ENCODE data around the gene FSD1. TPM values are rescaled to one million over a fixed set of nuclear protein-coding genes. Genes with fewer than 3 reads are reported as not detected.

The FSD1 gene
- total RNA-seq, 2 experiments from 2014 or later = 16.3 to 19.9 TPM

GRCh38 chr19:4303819-4304537 is 420 bp upstream of the FSD1 start:
- ChIA-PET POLR2A (interaction anchor here (0.5 to 2.5 kb wide), 2 partner anchors 9 to 39 kb away, joined by 5 to 6 read pairs; no protein-coding TSS in a partner anchor), CTCF (interaction anchor here (0.9 kb wide), 1 partner anchor 37 kb away, joined by 3 read pairs; no protein-coding TSS in a partner anchor)

- CTCF ChIA-PET = interaction anchor here (0.6 kb wide), 1 partner anchor 888 kb away, joined by 4 read pairs; no protein-coding TSS in a partner anchor
- POLR2A ChIA-PET = interaction anchor here (2.5 kb wide), 1 partner anchor 37 kb away, joined by 6 read pairs; no protein-coding TSS in a partner anchor
These were observed 837 bp downstream of the FSD1 start for GRCh38 chr19:4305257-4305612.

GRCh38 chr19:4305659-4306058 is 1.3 kb downstream of the FSD1 start:
- ChIA-PET POLR2A (interaction anchor here (2.5 kb wide), 1 partner anchor 37 kb away, joined by 6 read pairs; no protein-coding TSS in a partner anchor), CTCF (interaction anchor here (0.6 kb wide), 1 partner anchor 888 kb away, joined by 4 read pairs; no protein-coding TSS in a partner anchor)

- ChIA-PET CTCF (no interaction called here), POLR2A (no interaction called here)
These were observed 6.1 kb downstream of the FSD1 start for GRCh38 chr19:4310247-4311121.

GRCh38 chr19:4313847-4314490 is 9.6 kb downstream of the FSD1 start:
- ChIA-PET POLR2A (no interaction called here), CTCF (interaction anchor here (0.7 kb wide), 1 partner anchor 294 kb away, joined by 3 read pairs; no protein-coding TSS in a partner anchor)

- ChIA-PET CTCF (interaction anchor here (0.6 kb wide), 1 partner anchor 51 kb away, joined by 4 read pairs; no protein-coding TSS in a partner anchor), POLR2A (no interaction called here)
These were observed 12.6 kb downstream of the FSD1 start for GRCh38 chr19:4316956-4317355.

GRCh38 chr19:4318460-4318859 is 14.1 kb downstream of the FSD1 start:
- CTCF ChIA-PET = no interaction called here
- POLR2A ChIA-PET = no interaction called here

- POLR2A ChIA-PET = interaction anchor here (0.5 kb wide), 1 partner anchor 42 kb away, joined by 3 read pairs; no protein-coding TSS in a partner anchor
These were observed 14.8 kb downstream of the FSD1 start for GRCh38 chr19:4319067-4319718.

GRCh38 chr19:4320419-4320818 is 16.0 kb downstream of the FSD1 start:
- POLR2A ChIA-PET = no interaction called here
- CTCF ChIA-PET = interaction anchor here (1.1 to 2.0 kb wide), 3 partner anchors 16 to 53 kb away, joined by 3 to 6 read pairs (median 4); no protein-coding TSS in a partner anchor

More at GRCh38 chr19:4319067-4319718, 14.8 kb downstream of the FSD1 start:
- CTCF ChIA-PET = interaction anchor here (1.6 to 2.0 kb wide), 2 partner anchors 34 to 52 kb away, joined by 4 to 6 read pairs; no protein-coding TSS in a partner anchor

- CTCF ChIA-PET = interaction anchor here (0.7 kb wide), 1 partner anchor 10 kb away, joined by 3 read pairs; no protein-coding TSS in a partner anchor
- POLR2A ChIA-PET = interaction anchor here (1.3 kb wide), 1 partner anchor 20 kb away, joined by 3 read pairs; no protein-coding TSS in a partner anchor
These were observed 18.7 kb downstream of the FSD1 start for GRCh38 chr19:4322942-4323665.

GRCh38 chr19:4323692-4324091 is 19.3 kb downstream of the FSD1 start:
- ChIA-PET CTCF (no interaction called here), POLR2A (no interaction called here)

- ChIA-PET CTCF (interaction anchor here (1.1 to 1.4 kb wide), 2 partner anchors 20 to 56 kb away, joined by 3 to 4 read pairs; no protein-coding TSS in a partner anchor), POLR2A (no interaction called here)
These were observed 19.8 kb downstream of the FSD1 start for GRCh38 chr19:4324228-4324627.

- POLR2A ChIA-PET = no interaction called here
- CTCF ChIA-PET = no interaction called here
These were observed 21.9 kb downstream of the FSD1 start for GRCh38 chr19:4326215-4326836.

GRCh38 chr19:4326837-4327251 is 22.4 kb downstream of the FSD1 start:
- ChIA-PET CTCF (no interaction called here), POLR2A (no interaction called here)

- ChIA-PET POLR2A (interaction anchor here (1.2 kb wide), 1 partner anchor 16 kb away, joined by 9 read pairs; the partner anchor contains the start of gene MPND), CTCF (interaction anchor here (1.1 kb wide), 1 partner anchor 25 kb away, joined by 3 read pairs; no protein-coding TSS in a partner anchor)
These were observed 23.0 kb downstream of the FSD1 start for GRCh38 chr19:4327252-4327876.

GRCh38 chr19:4327877-4328242 is 23.5 kb downstream of the FSD1 start:
- POLR2A ChIA-PET = interaction anchor here (0.5 to 1.2 kb wide), 2 partner anchors 15 to 1665 kb away, joined by 4 to 9 read pairs; partner anchors contain the start of gene MPND
- CTCF ChIA-PET = interaction anchor here (1.1 kb wide), 1 partner anchor 25 kb away, joined by 3 read pairs; no protein-coding TSS in a partner anchor
